Lung (tissue), 12 donors: ENCODE measurements around the gene VPS16. TPM values are rescaled to one million over a fixed set of nuclear protein-coding genes. Genes with fewer than 3 reads are reported as not detected.

Source experiments
- ATAC-seq: fragments of 200-7000 bp; cut with Tn5 transposase; one replicate; pipeline ENCODE4 v1.9.1; 2020; ENCODE audit warnings: moderate number of reproducible peaks; ENCODE audit not compliant: insufficient read depth, low FRiP score
- DNase-seq, 3 donors: peaks; one replicate each; pipeline ENCODE4 v3.0.0-alpha.2; 2013 to 2017
- H3K27ac ChIP-seq, 2 donors: one replicate each; pipeline ENCODE4 v1.5.1; 2013; ENCODE audit warnings: mild to moderate bottlenecking in 2 of 2, moderate library complexity in 2 of 2, control low read depth in 1 of 2, inconsistent platforms in 1 of 2, low read depth in 1 of 2, low read length in 1 of 2
- H3K27me3 ChIP-seq, 3 donors: one replicate each; pipeline ENCODE4 v1.5.1; 2013; ENCODE audit warnings: low read length in 2 of 3; ENCODE audit not compliant: control insufficient read depth in 3 of 3, insufficient read depth in 3 of 3
- H3K36me3 ChIP-seq, 4 donors: one replicate each; pipeline ENCODE4 v1.5.1; 2013; ENCODE audit warnings: low read length in 4 of 4, mild to moderate bottlenecking in 1 of 4, moderate library complexity in 1 of 4; ENCODE audit not compliant: control insufficient read depth in 4 of 4, insufficient read depth in 4 of 4
- H3K4me1 ChIP-seq, 5 donors: one replicate each; pipeline ENCODE4 v1.5.1; 2013; ENCODE audit warnings: low read length in 5 of 5, mild to moderate bottlenecking in 2 of 5, moderate library complexity in 1 of 5; ENCODE audit not compliant: control insufficient read depth in 5 of 5, insufficient read depth in 5 of 5
- H3K4me3 ChIP-seq: one replicate; pipeline ENCODE4 v1.5.1; 2013; ENCODE audit warnings: mild to moderate bottlenecking, control low read depth, moderate library complexity
- H3K9ac ChIP-seq, 2 donors: one replicate each; pipeline ENCODE4 v1.5.1; 2013; ENCODE audit warnings: low read length in 2 of 2, control low read depth in 1 of 2; ENCODE audit not compliant: insufficient read depth in 1 of 2
- H3K9me3 ChIP-seq, 4 donors: one replicate each; pipeline ENCODE4 v1.5.1; 2013; ENCODE audit warnings: low read length in 3 of 4, mild to moderate bottlenecking in 1 of 4, moderate library complexity in 1 of 4; ENCODE audit not compliant: control insufficient read depth in 4 of 4, insufficient read depth in 3 of 4
- CTCF ChIP-seq: IDR thresholded peaks from 2 replicates; pipeline ENCODE4 v1.5.1; 2012; ENCODE audit warnings: mild to moderate bottlenecking; ENCODE audit errors: control extremely low read depth, extremely low read depth
- WGBS, 2 donors: extraction: QIAGEN DNeasy Blood & Tissue Kit; methylation state at CpG; one replicate each; pipeline ENCODE4 v1.1.7; 2013; 5-methylcytosine and 5-hydroxymethylcytosine counted together
- polyA plus RNA-seq, 2 donors: library from polyadenylated mRNA; stranded (reverse); fragments of 200-250 nt; gene quantifications; one replicate each; pipeline ENCODE4 v1.2.1, GENCODE V29; 2013
- total RNA-seq, 2 donors: library from RNA; depleted of rRNA in 1 of 2; stranded (reverse); fragments of >200 nt in 1 of 2; gene quantifications; one replicate each; pipeline ENCODE4 v1.2.1, GENCODE V29; 2014 to 2021
- donor health status: control.
- donor health status: control.
- donor health status: Bipolar disorder and iron deficiency.
- donor health status: healthy.
- donor health status: DM: yes; HTN: yes; CAD: no.

Gene VPS16
- total and polyA plus RNA-seq, 4 donors, result 26.1 to 53.4 (median 42.5) TPM

DNA sequence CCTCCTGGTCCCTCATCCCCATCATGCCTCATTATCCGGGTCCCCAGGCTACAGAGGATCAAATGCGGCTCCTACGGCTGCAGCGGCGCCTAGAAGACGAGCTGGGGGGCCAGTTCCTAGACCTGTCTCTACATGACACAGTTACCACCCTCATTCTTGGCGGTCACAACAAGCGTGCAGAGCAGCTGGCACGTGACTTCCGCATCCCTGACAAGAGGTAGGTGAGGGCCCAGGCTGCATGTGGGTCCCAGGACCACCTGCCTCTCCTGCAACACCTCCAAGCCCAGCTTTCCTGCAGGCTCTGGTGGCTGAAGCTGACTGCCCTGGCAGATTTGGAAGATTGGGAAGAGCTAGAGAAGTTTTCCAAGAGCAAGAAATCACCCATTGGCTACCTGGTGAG lies 24.6 kb downstream of the VPS16 start:
- Histone ChIP-seq H3K27ac (no peak overlapping the region), H3K36me3 (peaks cover 5 to 53% (median 18%) of the 10 kb centered on the region in 4 donors), H3K4me3 (no peak overlapping the region), H3K4me1 (peaks cover 0 to 2% (median 0%) of the 10 kb centered on the region in 5 donors), H3K9ac (no peak overlapping the region), H3K9me3 (no peaks in the 10 kb centered on the region), H3K27me3 (no peaks in the 10 kb centered on the region)
- 97 to 98% methylated on average over 10 of the region's 10 CpGs for WGBS, 2 donors
- TF ChIP-seq CTCF, result no peak
- ATAC-seq, result no peak
- DNase-seq, result no peak

DNA sequence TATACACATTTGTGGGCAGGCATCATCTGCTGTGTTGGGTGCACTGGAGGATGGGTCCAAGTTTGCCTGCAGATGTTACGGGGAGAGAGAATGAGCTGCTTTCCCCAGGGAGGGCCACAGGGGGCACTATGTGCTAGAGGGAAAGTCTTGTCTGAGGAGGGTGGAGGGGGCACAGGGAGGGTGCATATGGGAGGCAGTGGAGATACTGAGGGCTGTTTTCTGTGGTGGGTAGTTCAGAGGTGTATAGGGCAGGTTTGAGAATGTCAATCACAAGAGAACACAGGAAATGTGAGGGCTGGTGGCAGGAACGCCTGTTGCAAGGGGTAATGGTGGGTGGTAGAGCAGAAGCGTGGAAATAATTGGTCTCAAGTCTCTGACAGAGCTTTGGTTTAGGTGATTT lies 25.1 kb downstream of the VPS16 start:
- H3K36me3 ChIP-seq, result peaks cover 5 to 49% (median 16%) of the 10 kb centered on the region in 4 donors
- H3K27ac ChIP-seq, result no peak overlapping the region
- no peak overlapping the region for H3K9ac ChIP-seq
- H3K9me3 ChIP-seq, result no peaks in the 10 kb centered on the region
- ATAC-seq (no peak), DNase-seq (no peak)
- H3K27me3 ChIP-seq, result peaks cover 0 to 3% (median 1%) of the 10 kb centered on the region in 3 donors
- 73 to 85% methylated on average over 3 of the region's 3 CpGs for WGBS, 2 donors
- no peak overlapping the region for H3K4me3 ChIP-seq
- H3K4me1 ChIP-seq, result peaks cover 0 to 4% (median 0%) of the 10 kb centered on the region in 5 donors
- TF ChIP-seq CTCF, result no peak

- peaks cover 5 to 43% (median 13%) of the 10 kb centered on the region in 4 donors for H3K36me3 ChIP-seq
- no peaks in the 10 kb centered on the region for H3K9me3 ChIP-seq
- H3K27me3 ChIP-seq, result peaks cover 0 to 9% (median 7%) of the 10 kb centered on the region in 3 donors
- WGBS, 2 donors, result 92 to 95% methylated on average over 11 of the region's 11 CpGs
- no peak for ATAC-seq
- peaks cover 0 to 8% (median 0%) of the 10 kb centered on the region in 5 donors for H3K4me1 ChIP-seq
- no peak for TF ChIP-seq CTCF
- no peak for DNase-seq
- H3K9ac ChIP-seq, result no peak overlapping the region
- no peak overlapping the region for H3K4me3 ChIP-seq
- no peak overlapping the region for H3K27ac ChIP-seq
These were observed 25.7 kb downstream of the VPS16 start for GRCh38 chr20:2866236-2866635.
